ENCODE results near the gene CDAN1.
"Not testable (repeated sequence)": the region's sequence is repeated elsewhere in the genome, so short reads cannot be mapped to it uniquely, and the experiment has no call there.

CDAN1 gene

GRCh38 chr15:42686281-42686680, 50.6 kb downstream of the CDAN1 start:
- H3K4me3 ChIP-seq = no peak overlapping the region
- TF ChIP-seq CTCF (IDR thresholded peaks at IDR 0.05) = no peak
- no peak for DNase-seq (ENCODE audit: low spot score)

GRCh38 chr15:42681119-42681518, 55.8 kb downstream of the CDAN1 start:
- DNase-seq (ENCODE audit: low spot score) = no peak
- no peak overlapping the region for H3K27ac ChIP-seq
- TF ChIP-seq CTCF (IDR thresholded peaks at IDR 0.05) = no peak
- H3K4me3 ChIP-seq = no peak overlapping the region

More at GRCh38 chr15:42686281-42686680, 50.6 kb downstream of the CDAN1 start:
- no peak overlapping the region for H3K27ac ChIP-seq

- H3K4me3 ChIP-seq; DNase-seq (ENCODE audit: low spot score); H3K27ac ChIP-seq: not testable (repeated sequence)
Observed at GRCh38 chr15:42680142-42680482, 56.8 kb downstream of the CDAN1 start.

- no peak overlapping the region for H3K27ac ChIP-seq
- no peak for DNase-seq (ENCODE audit: low spot score)
Observed at GRCh38 chr15:42679285-42680141, 57.4 kb downstream of the CDAN1 start.

GRCh38 chr15:42675021-42675420, 61.9 kb downstream of the CDAN1 start:
- no peak for DNase-seq (ENCODE audit: low spot score)
- no peak overlapping the region for H3K4me3 ChIP-seq
- no peak for TF ChIP-seq CTCF (IDR thresholded peaks at IDR 0.05)
- no peak overlapping the region for H3K27ac ChIP-seq

More at GRCh38 chr15:42679285-42680141, 57.4 kb downstream of the CDAN1 start:
- no peak for TF ChIP-seq CTCF (IDR thresholded peaks at IDR 0.05)
- no peak overlapping the region for H3K4me3 ChIP-seq

- TF ChIP-seq CTCF (IDR thresholded peaks at IDR 0.05) = no peak
- Histone ChIP-seq H3K4me3 (no peak overlapping the region), H3K27ac (no peak overlapping the region)
- DNase-seq (ENCODE audit: low spot score) = no peak
Observed at GRCh38 chr15:42674472-42674871, 62.5 kb downstream of the CDAN1 start.
